MCF 10A (cell line): ENCODE data around the gene VPS11. TPM values are rescaled to one million over a fixed set of nuclear protein-coding genes. Genes with fewer than 3 reads are reported as not detected.

Source experiments
- BruUV-seq: library from RNA; stranded (reverse); fragments of 400-500 nt; replicated peaks from 2 replicates; lab custom pipeline; 2021; lab: Mats Ljungman, UMichigan
- CTCF ChIA-PET: fragments of 300-600 bp; sonication (Branson Sonifier 250); formaldehyde crosslinking; extraction: SDS; loops from one replicate; lab custom pipeline; 2021; ENCODE audit warnings: antibody characterized with exemption, inconsistent platforms; lab: Yijun Ruan, JAX
- POLR2A ChIA-PET: fragments of 300-600, 350-650 bp; sonication (Branson Sonifier 250); formaldehyde crosslinking; extraction: SDS; loops from one replicate; lab custom pipeline; 2020; ENCODE audit warnings: antibody characterized with exemption, inconsistent platforms; lab: Yijun Ruan, JAX
- DNase-seq: peaks from one replicate; pipeline ENCODE4 v3.0.0-alpha.2; 2018; ENCODE audit not compliant: unreplicated experiment
- H3K27ac Mint-ChIP-seq: one replicate; pipeline ENCODE4 v1.8.0; 2022; ENCODE audit warnings: mild to moderate bottlenecking, low read depth, mixed read lengths; ENCODE audit not compliant: unreplicated experiment
- H3K27me3 Mint-ChIP-seq: one replicate; pipeline ENCODE4 v1.8.0; 2022; ENCODE audit warnings: mixed read lengths; ENCODE audit not compliant: insufficient read depth, unreplicated experiment
- H3K36me3 Mint-ChIP-seq: one replicate; pipeline ENCODE4 v1.8.0; 2022; ENCODE audit warnings: mild to moderate bottlenecking, moderate library complexity, mixed read lengths; ENCODE audit not compliant: insufficient read depth, unreplicated experiment
- H3K4me1 Mint-ChIP-seq: one replicate; pipeline ENCODE4 v1.8.0; 2022; ENCODE audit warnings: mixed read lengths; ENCODE audit not compliant: insufficient read depth, unreplicated experiment
- H3K4me3 Mint-ChIP-seq: one replicate; pipeline ENCODE4 v1.8.0; 2022; ENCODE audit warnings: mild to moderate bottlenecking, moderate library complexity, mixed read lengths; ENCODE audit not compliant: unreplicated experiment
- H3K9me3 Mint-ChIP-seq: one replicate; pipeline ENCODE4 v1.8.0; 2022; ENCODE audit warnings: mixed read lengths; ENCODE audit not compliant: unreplicated experiment
- CTCF ChIP-seq: fragments of 200-600 bp; IDR thresholded peaks from one replicate; pipeline ENCODE4 v1.8.0; 2022; ENCODE audit warnings: antibody characterized with exemption, mild to moderate bottlenecking; ENCODE audit not compliant: unreplicated experiment
- intact Hi-C: fragments of 100-400 bp; cut with micrococcal nuclease; formaldehyde crosslinking; loops from 2 replicates; pipeline ENCODE4 v1.14.1; 2022
- total RNA-seq: library from RNA; stranded (reverse); gene quantifications from 2 replicates; pipeline ENCODE4 v1.2.3, GENCODE V29; 2022

VPS11 gene
- total RNA-seq, 1 experiment from 2014 or later, result 16.2 TPM

- no peak overlapping the region for H3K4me3 Mint-ChIP-seq
- H3K36me3 Mint-ChIP-seq, result peaks cover 34% of the 10 kb centered on the region
- ChIA-PET CTCF (interaction anchor here (0.7 to 2.5 kb wide), 4 partner anchors 10 to 611 kb away, joined by 3 to 10 read pairs (median 4); partner anchors contain the start of gene TRAPPC4), POLR2A (interaction anchor here (0.9 to 1.7 kb wide), 3 partner anchors 15 to 154 kb away, joined by 3 to 4 read pairs (median 3); partner anchors contain the start of gene CENATAC)
- DNase-seq, result no peak
- no peak for TF ChIP-seq CTCF
- no peaks in the 10 kb centered on the region for H3K9me3 Mint-ChIP-seq
- intact Hi-C loops, result no loop called here
- no peaks in the 10 kb centered on the region for H3K27me3 Mint-ChIP-seq
- H3K4me1 Mint-ChIP-seq, result no peaks in the 10 kb centered on the region
- no peak overlapping the region for H3K27ac Mint-ChIP-seq
- BruUV-seq, result no TSS peak
Measured at GRCh38 chr11:119041821-119042514, 25.6 kb upstream of the VPS11 start.

- intact Hi-C loops, result no loop called here
- ChIA-PET CTCF (interaction anchor here (0.6 to 2.5 kb wide), 4 partner anchors 11 to 154 kb away, joined by 3 to 10 read pairs (median 4); partner anchors contain the start of genes HYOU1 and TRAPPC4), POLR2A (interaction anchor here (1.7 kb wide), 1 partner anchor 14 kb away, joined by 4 read pairs; no protein-coding TSS in a partner anchor)
- Mint-ChIP-seq H3K27ac (no peak overlapping the region), H3K4me3 (no peak overlapping the region), H3K27me3 (no peaks in the 10 kb centered on the region), H3K9me3 (no peaks in the 10 kb centered on the region), H3K4me1 (no peaks in the 10 kb centered on the region), H3K36me3 (peaks cover 42% of the 10 kb centered on the region)
- no peak for TF ChIP-seq CTCF
- BruUV-seq, result no TSS peak
- no peak for DNase-seq
Measured at GRCh38 chr11:119042927-119043326, 24.7 kb upstream of the VPS11 start.

GRCh38 chr11:119044708-119045107 lies 22.9 kb upstream of the VPS11 start:
- Mint-ChIP-seq H3K36me3 (peaks cover 57% of the 10 kb centered on the region), H3K27me3 (no peaks in the 10 kb centered on the region), H3K27ac (no peak overlapping the region), H3K9me3 (no peaks in the 10 kb centered on the region), H3K4me1 (no peaks in the 10 kb centered on the region), H3K4me3 (no peak overlapping the region)
- ChIA-PET POLR2A (interaction anchor here (1.1 to 1.4 kb wide), 2 partner anchors 23 to 26 kb away, joined by 3 read pairs; partner anchors contain the start of genes RPS25, TRAPPC4 and VPS11), CTCF (no interaction called here)
- intact Hi-C loops, result no loop called here
- no TSS peak for BruUV-seq
- no peak for DNase-seq
- TF ChIP-seq CTCF, result no peak

- ChIA-PET CTCF (interaction anchor here (0.5 to 1.4 kb wide), 2 partner anchors 10 to 584 kb away, joined by 3 to 4 read pairs; no protein-coding TSS in a partner anchor), POLR2A (no interaction called here)
- H3K36me3 Mint-ChIP-seq, result peaks cover 75% of the 10 kb centered on the region
- DNase-seq, result no peak
- H3K4me1 Mint-ChIP-seq, result no peaks in the 10 kb centered on the region
- no peak for TF ChIP-seq CTCF
- no peak overlapping the region for H3K4me3 Mint-ChIP-seq
- intact Hi-C loops, result no loop called here
- no peaks in the 10 kb centered on the region for H3K9me3 Mint-ChIP-seq
- BruUV-seq, result no TSS peak
- H3K27ac Mint-ChIP-seq, result no peak overlapping the region
- H3K27me3 Mint-ChIP-seq, result no peaks in the 10 kb centered on the region
Measured at GRCh38 chr11:119046489-119046888, 21.1 kb upstream of the VPS11 start.
